ENCODE results near the gene WDR5.

The WDR5 gene

DNA sequence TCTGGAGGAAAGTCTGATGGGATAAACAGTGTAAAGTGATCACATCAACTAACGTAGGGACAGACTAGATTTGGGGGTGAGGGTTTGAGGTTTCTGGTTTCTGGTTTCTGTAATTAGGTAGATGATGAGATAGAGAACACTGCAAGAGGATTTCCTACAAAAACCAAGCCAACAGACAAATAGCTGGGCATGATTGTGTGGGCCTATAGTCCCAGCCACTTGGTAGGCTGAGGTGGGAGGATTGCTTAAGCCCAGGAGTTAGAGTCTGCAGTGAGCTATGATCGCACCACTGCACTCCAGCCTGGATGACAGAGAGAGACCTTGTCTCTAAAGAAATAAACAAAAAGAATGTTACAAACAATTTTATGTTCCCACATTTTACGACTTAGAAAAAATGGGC, 62.9 kb downstream of the WDR5 start:
- TF ChIP-seq, protein P1, sequence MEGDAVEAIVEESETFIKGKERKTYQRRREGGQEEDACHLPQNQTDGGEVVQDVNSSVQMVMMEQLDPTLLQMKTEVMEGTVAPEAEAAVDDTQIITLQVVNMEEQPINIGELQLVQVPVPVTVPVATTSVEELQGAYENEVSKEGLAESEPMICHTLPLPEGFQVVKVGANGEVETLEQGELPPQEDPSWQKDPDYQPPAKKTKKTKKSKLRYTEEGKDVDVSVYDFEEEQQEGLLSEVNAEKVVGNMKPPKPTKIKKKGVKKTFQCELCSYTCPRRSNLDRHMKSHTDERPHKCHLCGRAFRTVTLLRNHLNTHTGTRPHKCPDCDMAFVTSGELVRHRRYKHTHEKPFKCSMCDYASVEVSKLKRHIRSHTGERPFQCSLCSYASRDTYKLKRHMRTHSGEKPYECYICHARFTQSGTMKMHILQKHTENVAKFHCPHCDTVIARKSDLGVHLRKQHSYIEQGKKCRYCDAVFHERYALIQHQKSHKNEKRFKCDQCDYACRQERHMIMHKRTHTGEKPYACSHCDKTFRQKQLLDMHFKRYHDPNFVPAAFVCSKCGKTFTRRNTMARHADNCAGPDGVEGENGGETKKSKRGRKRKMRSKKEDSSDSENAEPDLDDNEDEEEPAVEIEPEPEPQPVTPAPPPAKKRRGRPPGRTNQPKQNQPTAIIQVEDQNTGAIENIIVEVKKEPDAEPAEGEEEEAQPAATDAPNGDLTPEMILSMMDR (IDR thresholded peaks at IDR 0.05; ENCODE audit: borderline replicate concordance, control extremely low read depth, extremely low read depth, insufficient read depth, missing control alignments): no peak
- no peak for DNase-seq (ENCODE audit: low spot score)
- in situ Hi-C loops (cut with MboI; ENCODE audit: low sequenced_read_pairs, unreplicated experiment): no loop called here

DNA sequence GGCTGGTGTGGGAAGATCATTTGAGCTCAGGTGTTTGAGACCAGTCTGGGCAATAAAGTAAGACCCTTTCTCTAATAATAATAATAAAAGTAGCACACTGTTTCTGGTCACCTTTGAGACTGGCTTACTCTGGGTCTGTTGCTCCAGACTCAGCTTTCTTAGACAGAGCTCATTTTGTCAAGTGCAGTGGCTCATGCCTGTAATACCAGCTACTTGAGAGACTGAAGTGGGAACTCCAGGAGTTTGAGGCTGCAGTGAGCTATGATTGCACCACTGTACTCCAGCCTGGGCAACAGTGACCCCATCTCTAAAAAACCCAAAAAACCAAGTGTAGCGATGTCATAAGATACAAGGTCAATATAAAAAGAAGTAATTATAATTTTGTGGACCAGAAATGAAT, 64.8 kb downstream of the WDR5 start:
- TF ChIP-seq, protein P1 (IDR thresholded peaks at IDR 0.05; ENCODE audit: borderline replicate concordance, control extremely low read depth, extremely low read depth, insufficient read depth, missing control alignments): no peak
- no peak for DNase-seq (ENCODE audit: low spot score)
- in situ Hi-C loops (cut with MboI; ENCODE audit: low sequenced_read_pairs, unreplicated experiment): no loop called here

DNA sequence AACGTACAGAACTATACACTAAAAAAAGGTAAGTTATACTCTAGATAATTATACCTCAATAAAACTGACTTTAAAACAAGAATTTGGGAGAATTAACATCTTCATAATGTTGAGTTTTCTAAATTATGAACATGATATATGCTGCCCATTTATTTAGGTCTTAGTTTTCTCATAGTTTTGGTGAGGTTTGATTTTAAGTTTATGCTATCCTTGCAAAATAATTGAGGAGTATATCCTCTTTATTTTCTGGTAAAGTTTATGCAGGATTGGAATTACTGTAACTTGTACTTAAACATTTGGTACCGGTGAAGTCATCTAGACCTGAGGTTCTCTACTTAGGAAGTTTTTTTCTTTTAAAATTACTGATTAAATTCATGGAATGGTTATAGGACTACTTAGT, 67.3 kb downstream of the WDR5 start:
- no peak for DNase-seq (ENCODE audit: low spot score)
- TF ChIP-seq, protein P1 (IDR thresholded peaks at IDR 0.05; ENCODE audit: borderline replicate concordance, control extremely low read depth, extremely low read depth, insufficient read depth, missing control alignments): no peak
- in situ Hi-C loops (cut with MboI; ENCODE audit: low sequenced_read_pairs, unreplicated experiment): no loop called here

DNA sequence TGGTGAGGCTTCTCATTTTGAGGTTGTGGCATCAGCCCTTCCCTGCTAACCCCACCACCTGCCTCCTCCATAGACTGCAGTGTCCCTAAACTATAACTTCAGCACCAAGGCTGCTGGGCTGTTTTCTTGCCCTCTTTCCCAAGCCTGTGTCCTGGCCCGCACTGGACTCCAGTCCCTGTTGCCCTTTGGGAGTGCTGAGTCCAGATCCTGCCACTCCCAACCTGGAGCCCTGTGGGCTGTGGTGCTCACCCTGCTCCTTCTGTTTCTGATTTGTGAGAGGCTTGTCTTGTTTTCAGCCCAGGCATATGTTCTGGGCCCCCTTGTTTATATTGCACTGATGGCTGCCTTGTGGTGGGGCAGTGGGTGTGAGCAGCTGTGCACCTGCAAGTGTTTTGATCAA, 68.2 kb downstream of the WDR5 start:
- TF ChIP-seq, protein P1 (IDR thresholded peaks at IDR 0.05; ENCODE audit: borderline replicate concordance, control extremely low read depth, extremely low read depth, insufficient read depth, missing control alignments): no peak
- no peak for DNase-seq (ENCODE audit: low spot score)
- in situ Hi-C loops (cut with MboI; ENCODE audit: low sequenced_read_pairs, unreplicated experiment): no loop called here

DNA sequence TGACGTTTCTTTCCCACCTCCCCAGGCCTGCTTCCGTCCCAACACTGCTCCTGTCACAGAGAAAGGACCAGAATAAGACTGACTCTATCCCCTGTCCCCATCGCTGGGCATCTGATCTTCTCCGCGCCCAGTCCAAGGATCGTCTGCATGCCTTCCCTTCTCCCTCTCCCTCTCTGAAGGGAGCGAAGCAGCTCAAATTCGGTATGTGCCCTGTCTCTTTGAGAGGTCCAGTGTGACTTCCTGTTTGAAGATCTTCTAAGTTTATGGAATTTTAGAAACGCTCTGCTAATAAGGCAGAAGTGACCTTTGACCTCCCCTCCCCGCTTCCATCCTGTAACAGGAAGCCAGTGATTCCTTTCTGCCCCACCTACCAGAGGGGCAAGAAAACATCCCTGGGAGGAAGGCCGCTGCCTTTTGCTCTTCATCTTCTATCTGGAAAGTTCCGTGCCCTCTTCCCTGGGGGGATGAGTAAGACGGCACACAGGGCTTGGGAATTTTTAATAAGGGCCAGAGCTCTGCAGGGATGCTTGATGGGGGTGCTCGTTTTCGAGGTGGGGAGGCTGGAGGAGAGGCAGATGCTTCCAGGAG, 69.2 kb downstream of the WDR5 start:
- in situ Hi-C loops (cut with MboI; ENCODE audit: low sequenced_read_pairs, unreplicated experiment): no loop called here
- no peak for DNase-seq (ENCODE audit: low spot score)
- TF ChIP-seq, protein P1 (IDR thresholded peaks at IDR 0.05; ENCODE audit: borderline replicate concordance, control extremely low read depth, extremely low read depth, insufficient read depth, missing control alignments): no peak

DNA sequence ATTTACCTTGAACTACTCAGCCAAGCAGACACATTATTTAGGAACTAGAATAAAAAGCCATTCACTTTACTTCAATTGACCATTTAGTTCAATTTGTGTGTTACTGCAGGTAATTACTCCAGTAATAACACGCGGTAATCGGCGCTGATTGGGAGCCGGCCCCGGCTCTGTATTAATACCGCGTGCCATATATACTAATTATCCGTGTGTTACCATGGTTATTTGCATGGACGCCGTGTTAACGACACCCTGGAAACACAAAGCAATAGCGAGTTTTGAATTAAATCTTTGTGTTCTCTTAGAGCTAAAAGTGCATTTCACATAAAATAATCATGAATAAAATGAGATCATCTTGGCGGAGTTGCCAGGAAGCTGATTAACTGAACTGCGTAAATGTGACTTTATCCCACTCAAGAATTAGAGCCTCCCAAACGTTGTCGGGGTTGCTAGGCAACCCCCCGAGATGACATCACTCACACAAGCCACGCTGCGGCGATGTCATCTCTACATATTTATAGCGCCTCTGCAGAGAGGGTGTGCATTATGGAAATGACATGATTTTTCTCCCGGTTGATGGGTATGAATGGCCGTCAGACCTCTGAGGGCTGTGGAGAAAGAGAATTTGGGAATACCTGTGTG, 69.9 kb downstream of the WDR5 start:
- TF ChIP-seq, protein P1 (IDR thresholded peaks at IDR 0.05; ENCODE audit: borderline replicate concordance, control extremely low read depth, extremely low read depth, insufficient read depth, missing control alignments): no peak
- in situ Hi-C loops (cut with MboI; ENCODE audit: low sequenced_read_pairs, unreplicated experiment): no loop called here
- no peak for DNase-seq (ENCODE audit: low spot score)
